HL-60 (cell line): ENCODE measurements around the gene CCDC194.

Experiments used
- GABPA ChIP-seq: IDR thresholded peaks from 2 replicates; pipeline ENCODE4 v1.6.1; 2012; ENCODE audit warnings: low read depth
- TF ChIP-seq, protein P1 (sequence below): IDR thresholded peaks from one replicate; pipeline ENCODE4 v1.5.1; 2011; ENCODE audit warnings: low read length, control low read depth, inconsistent platforms; ENCODE audit not compliant: insufficient read depth

DNA sequence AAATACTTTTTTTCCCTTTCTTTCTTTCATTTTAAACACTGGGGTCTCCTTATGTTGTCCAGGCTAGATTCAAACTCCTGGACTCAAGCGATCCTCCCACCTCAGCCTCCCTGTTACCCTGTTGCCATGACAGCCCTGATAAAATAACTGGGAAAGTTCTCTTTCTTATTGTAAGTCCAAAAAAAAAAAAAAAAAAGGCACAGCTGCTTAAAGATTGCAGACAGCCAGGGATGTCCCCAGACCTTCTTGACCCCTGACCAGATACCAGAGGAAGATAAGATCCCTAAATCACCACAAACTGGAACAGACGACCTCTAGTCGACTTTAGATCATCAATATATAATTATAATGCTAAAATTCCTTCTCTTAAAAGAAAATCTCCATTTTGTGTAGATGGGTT lies 24.7 kb upstream of the CCDC194 start:
- TF ChIP-seq, protein P1, sequence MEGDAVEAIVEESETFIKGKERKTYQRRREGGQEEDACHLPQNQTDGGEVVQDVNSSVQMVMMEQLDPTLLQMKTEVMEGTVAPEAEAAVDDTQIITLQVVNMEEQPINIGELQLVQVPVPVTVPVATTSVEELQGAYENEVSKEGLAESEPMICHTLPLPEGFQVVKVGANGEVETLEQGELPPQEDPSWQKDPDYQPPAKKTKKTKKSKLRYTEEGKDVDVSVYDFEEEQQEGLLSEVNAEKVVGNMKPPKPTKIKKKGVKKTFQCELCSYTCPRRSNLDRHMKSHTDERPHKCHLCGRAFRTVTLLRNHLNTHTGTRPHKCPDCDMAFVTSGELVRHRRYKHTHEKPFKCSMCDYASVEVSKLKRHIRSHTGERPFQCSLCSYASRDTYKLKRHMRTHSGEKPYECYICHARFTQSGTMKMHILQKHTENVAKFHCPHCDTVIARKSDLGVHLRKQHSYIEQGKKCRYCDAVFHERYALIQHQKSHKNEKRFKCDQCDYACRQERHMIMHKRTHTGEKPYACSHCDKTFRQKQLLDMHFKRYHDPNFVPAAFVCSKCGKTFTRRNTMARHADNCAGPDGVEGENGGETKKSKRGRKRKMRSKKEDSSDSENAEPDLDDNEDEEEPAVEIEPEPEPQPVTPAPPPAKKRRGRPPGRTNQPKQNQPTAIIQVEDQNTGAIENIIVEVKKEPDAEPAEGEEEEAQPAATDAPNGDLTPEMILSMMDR: no peak
- TF ChIP-seq GABPA: no peak
